LNCAP (cell line): ENCODE results near the gene CHD6.

Experiments
- CTCF ChIP-seq: fragments of 450-650 bp; IDR thresholded peaks from 2 replicates; pipeline ENCODE4 v1.5.1; 2017; ENCODE audit warnings: mild to moderate bottlenecking

CHD6 gene

GRCh38 chr20:41479113-41479512, 139.1 kb downstream of the CHD6 start:
- TF ChIP-seq CTCF, result no peak

- TF ChIP-seq CTCF, result no peak
These were observed 140.2 kb downstream of the CHD6 start for GRCh38 chr20:41478026-41478425.

GRCh38 chr20:41476446-41476845, 141.7 kb downstream of the CHD6 start:
- TF ChIP-seq CTCF, result no peak

- no peak for TF ChIP-seq CTCF
These were observed 142.2 kb downstream of the CHD6 start for GRCh38 chr20:41476013-41476441.

GRCh38 chr20:41475503-41475902, 142.7 kb downstream of the CHD6 start:
- TF ChIP-seq CTCF, result no peak

- TF ChIP-seq CTCF, result no peak
These were observed 147.6 kb downstream of the CHD6 start for GRCh38 chr20:41470362-41471095.

GRCh38 chr20:41469868-41470267, 148.3 kb downstream of the CHD6 start:
- TF ChIP-seq CTCF, result no peak
